ENCODE data around the gene KCTD17. TPM values are rescaled to one million over a fixed set of nuclear protein-coding genes. Genes with fewer than 3 reads are reported as not detected.

KCTD17 gene
- total RNA-seq, 3 donors from 2014 or later, result 33.8 to 39.6 (median 34.3) TPM

Other genes starting within 250 kb of the KCTD17 start
- gene PVALB, start 234.7 kb upstream of the KCTD17 start, total RNA-seq, result not detected
- gene NCF4, start 190.7 kb upstream of the KCTD17 start, total RNA-seq, result 1 to 10 TPM; 1.2 to 2.3 (median 1.4) TPM
- gene CSF2RB, start 138.1 kb upstream of the KCTD17 start, total RNA-seq, result 1 to 10 TPM; 1.3 to 2.7 (median 2.5) TPM
- 1 to 10 TPM; 1.2 TPM for gene TST, start 32.3 kb upstream of the KCTD17 start, total RNA-seq
- 1 to 10 TPM; 4.7 to 7.2 (median 6.0) TPM for gene MPST, start 32.0 kb upstream of the KCTD17 start, total RNA-seq
- gene TMPRSS6, start 58.0 kb downstream of the KCTD17 start, total RNA-seq, result 1 to 10 TPM in 1 of 3 donors, under 1 TPM in 2; 0.76 to 1.3 (median 0.89) TPM
- gene IL2RB, start 98.2 kb downstream of the KCTD17 start, total RNA-seq, result 100 to 1,000 TPM; 178 to 212 (median 206) TPM
- gene C1QTNF6, start 136.5 kb downstream of the KCTD17 start, total RNA-seq, result 1 to 10 TPM in 2 of 3 donors, under 1 TPM in 1; 0.96 to 2.4 (median 1.2) TPM
- gene SSTR3, start 160.7 kb downstream of the KCTD17 start, total RNA-seq, result 1 to 10 TPM; 1.7 to 2.3 (median 1.9) TPM
- 100 to 1,000 TPM; 388 to 432 (median 395) TPM for gene RAC2, start 192.5 kb downstream of the KCTD17 start, total RNA-seq
- 10 to 100 TPM in 1 of 3 donors, 1 to 10 TPM in 2; 9.0 to 10.9 (median 9.7) TPM for gene CYTH4, start 230.8 kb downstream of the KCTD17 start, total RNA-seq

Measured in activated T-cell treated with anti-CD3 and anti-CD28 coated beads, Interleukin-2, amount 50 U/mL, for 4 hours (primary cell).